Activated naive CD8-positive, alpha-beta T cell treated with anti-CD3 and anti-CD28 coated beads, Interleukin-2, amount 50 U/mL, for 16 hours (primary cell): ENCODE data around the gene PCDHB13.
"Not testable (repeated sequence)": the region's sequence is repeated elsewhere in the genome, so short reads cannot be mapped to it uniquely, and the experiment has no call there.

Experiments used
- DNase-seq: peaks from one replicate; pipeline ENCODE4 v3.0.0-alpha.2; 2020; ENCODE audit warnings: low read depth, low spot score

Gene PCDHB13

GRCh38 chr5:141213656-141214339 lies at the start of gene PCDHB13:
PCDHB13 (plus strand) TSS chr5:141213919; CDS start chr5:141214124, 205 bp downstream.
- DNase-seq = not testable (repeated sequence)

GRCh38 chr5:141172381-141173204 lies 41.1 kb upstream of the PCDHB13 start, which contains the start of gene PCDHB7:
PCDHB7 (plus strand) TSS chr5:141172644; CDS start chr5:141172836, 192 bp downstream.
- DNase-seq = no peak

- DNase-seq = not testable (repeated sequence)
Observed at GRCh38 chr5:141174291-141175104, 39.2 kb upstream of the PCDHB13 start.

GRCh38 chr5:141175933-141176332 lies 37.8 kb upstream of the PCDHB13 start:
- DNase-seq = no peak

- DNase-seq = not testable (repeated sequence)
Observed at GRCh38 chr5:141177577-141178191, 36.0 kb upstream of the PCDHB13 start, which contains the start of gene PCDHB8. PCDHB8 (plus strand) TSS chr5:141177790; CDS start chr5:141178035, 245 bp downstream.

GRCh38 chr5:141179371-141179770 lies 34.3 kb upstream of the PCDHB13 start:
- DNase-seq = not testable (repeated sequence)

- not testable (repeated sequence) for DNase-seq
Observed at GRCh38 chr5:141179876-141180275, 33.8 kb upstream of the PCDHB13 start.

GRCh38 chr5:141180313-141180712 lies 33.4 kb upstream of the PCDHB13 start:
- DNase-seq = no peak

GRCh38 chr5:141182248-141182647 lies 31.5 kb upstream of the PCDHB13 start, which contains the start of gene PCDHB16:
PCDHB16 (plus strand) TSS chr5:141182387; CDS start chr5:141182560, 173 bp downstream.
- no peak for DNase-seq

GRCh38 chr5:141184117-141184855 lies 29.4 kb upstream of the PCDHB13 start:
- DNase-seq = not testable (repeated sequence)

GRCh38 chr5:141186897-141187512 lies 26.7 kb upstream of the PCDHB13 start, which contains the start of gene PCDHB9:
PCDHB9 (plus strand) TSS chr5:141187161; CDS start chr5:141187319, 158 bp downstream.
- no peak for DNase-seq

GRCh38 chr5:141188682-141189081 lies 25.0 kb upstream of the PCDHB13 start:
- DNase-seq = not testable (repeated sequence)

- not testable (repeated sequence) for DNase-seq
Observed at GRCh38 chr5:141189131-141189530, 24.6 kb upstream of the PCDHB13 start.

GRCh38 chr5:141192110-141192725 lies 21.5 kb upstream of the PCDHB13 start, which contains the start of gene PCDHB10:
PCDHB10 (plus strand) TSS chr5:141192353; CDS start chr5:141192553, 200 bp downstream.
- DNase-seq = no peak

GRCh38 chr5:141194332-141194731 lies 19.4 kb upstream of the PCDHB13 start:
- not testable (repeated sequence) for DNase-seq

- no peak for DNase-seq
Observed at GRCh38 chr5:141196363-141196762, 17.4 kb upstream of the PCDHB13 start.

GRCh38 chr5:141199359-141200235 lies 14.1 kb upstream of the PCDHB13 start, which contains the start of gene PCDHB11:
PCDHB11 (plus strand) TSS chr5:141199627; CDS start chr5:141199775, 148 bp downstream.
- DNase-seq = no peak

GRCh38 chr5:141201126-141201525 lies 12.6 kb upstream of the PCDHB13 start:
- DNase-seq = not testable (repeated sequence)
